Right atrium auricular region (tissue), 2 donors: Measurements from ENCODE around the gene JUND. TPM values are rescaled to one million over a fixed set of nuclear protein-coding genes. Genes with fewer than 3 reads are reported as not detected.
A peak's percentile ranks its signal among the peaks of the same experiment; 100 is the strongest.

ENCODE experiments used
- DNase-seq: peaks from one replicate; pipeline ENCODE4 v3.0.0-alpha.2; 2019; ENCODE audit warnings: low spot score
- H3K27ac ChIP-seq, 2 donors: fragments of 200-600 bp; sonication (generic); 1 replicate in 1 of 2; 2 replicates in 1 of 2; pipeline ENCODE4 v1.5.1; 2016 to 2019
- H3K27me3 ChIP-seq, 2 donors: fragments of 200-600 bp; sonication (generic); one replicate each; pipeline versions ENCODE4 v1.5.1 to v1.6.0; 2017 to 2019
- H3K36me3 ChIP-seq: fragments of 200-600 bp; sonication (generic); one replicate; pipeline ENCODE4 v1.5.1; 2016
- H3K4me1 ChIP-seq, 2 donors: fragments of 200-600 bp; sonication (generic); one replicate each; pipeline versions ENCODE4 v1.5.1 to v1.6.0; 2017 to 2019
- H3K4me3 ChIP-seq, 2 donors: fragments of 200-600 bp; sonication (generic); 1 replicate in 1 of 2; 2 replicates in 1 of 2; pipeline ENCODE4 v1.5.1; 2017 to 2019; ENCODE audit warnings: mild to moderate bottlenecking in 1 of 2, moderate library complexity in 1 of 2
- H3K9me3 ChIP-seq, 2 donors: fragments of 200-600 bp; sonication (generic); one replicate each; pipeline ENCODE4 v1.5.1; 2019
- total RNA-seq, 2 donors: library from RNA; depleted of rRNA; stranded (reverse); fragments of >200 nt; gene quantifications; one replicate each; pipeline ENCODE4 v1.1.0, GENCODE V29; 2016
- TF ChIP-seq, protein P1 (sequence below), 2 donors: fragments of 200-600 bp; sonication (generic); IDR thresholded peaks; one replicate each; pipeline ENCODE4 v1.5.1; 2019; ENCODE audit warnings: antibody characterized with exemption in 2 of 2

Gene JUND
- total RNA-seq, 2 donors from 2014 or later: 240 to 420 TPM

DNA sequence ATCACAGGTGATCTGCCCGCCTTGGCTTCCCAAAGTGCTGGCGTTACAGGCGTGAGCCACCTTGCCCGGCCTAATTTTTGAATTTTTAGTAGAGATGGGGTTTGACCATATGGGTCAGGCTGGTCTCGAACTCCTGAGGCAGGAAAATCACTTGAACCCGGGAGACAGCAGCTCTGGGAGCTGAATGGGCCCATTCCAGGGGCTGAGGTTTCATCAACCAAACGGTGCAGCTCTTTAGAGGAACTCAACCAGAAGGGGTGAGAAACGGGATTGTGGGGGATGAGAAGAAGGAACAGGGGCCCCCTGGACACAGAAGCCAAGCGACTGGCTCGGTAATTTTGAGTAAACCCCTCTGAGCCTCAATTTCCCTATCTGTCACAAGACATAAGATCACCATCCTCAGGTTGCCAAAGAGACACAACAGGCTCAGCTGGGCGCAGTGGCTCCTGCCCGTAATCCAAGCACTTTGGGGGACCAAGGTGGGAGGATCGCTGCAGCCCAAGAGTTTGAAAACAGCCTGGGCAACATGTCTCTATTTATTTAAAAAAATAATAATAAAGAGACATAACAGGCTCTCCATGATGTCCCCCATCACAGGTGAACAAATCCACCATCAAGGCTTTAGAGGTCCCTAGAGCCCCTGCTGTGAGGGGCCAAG lies 7.7 kb downstream of the JUND start:
- peaks cover 9% of the 10 kb centered on the region for H3K36me3 ChIP-seq
- DNase-seq: no peak
- no peaks in the 10 kb centered on the region for H3K9me3 ChIP-seq
- peaks cover 0 to 40% of the 10 kb centered on the region in 2 donors for H3K4me1 ChIP-seq
- no peak overlapping the region for H3K4me3 ChIP-seq
- H3K27ac ChIP-seq: peak overlapping the region; percentile 78 to 82
- TF ChIP-seq, protein P1, sequence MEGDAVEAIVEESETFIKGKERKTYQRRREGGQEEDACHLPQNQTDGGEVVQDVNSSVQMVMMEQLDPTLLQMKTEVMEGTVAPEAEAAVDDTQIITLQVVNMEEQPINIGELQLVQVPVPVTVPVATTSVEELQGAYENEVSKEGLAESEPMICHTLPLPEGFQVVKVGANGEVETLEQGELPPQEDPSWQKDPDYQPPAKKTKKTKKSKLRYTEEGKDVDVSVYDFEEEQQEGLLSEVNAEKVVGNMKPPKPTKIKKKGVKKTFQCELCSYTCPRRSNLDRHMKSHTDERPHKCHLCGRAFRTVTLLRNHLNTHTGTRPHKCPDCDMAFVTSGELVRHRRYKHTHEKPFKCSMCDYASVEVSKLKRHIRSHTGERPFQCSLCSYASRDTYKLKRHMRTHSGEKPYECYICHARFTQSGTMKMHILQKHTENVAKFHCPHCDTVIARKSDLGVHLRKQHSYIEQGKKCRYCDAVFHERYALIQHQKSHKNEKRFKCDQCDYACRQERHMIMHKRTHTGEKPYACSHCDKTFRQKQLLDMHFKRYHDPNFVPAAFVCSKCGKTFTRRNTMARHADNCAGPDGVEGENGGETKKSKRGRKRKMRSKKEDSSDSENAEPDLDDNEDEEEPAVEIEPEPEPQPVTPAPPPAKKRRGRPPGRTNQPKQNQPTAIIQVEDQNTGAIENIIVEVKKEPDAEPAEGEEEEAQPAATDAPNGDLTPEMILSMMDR (IDR thresholded peaks at IDR 0.05): no peak
- H3K27me3 ChIP-seq: no peaks in the 10 kb centered on the region

DNA sequence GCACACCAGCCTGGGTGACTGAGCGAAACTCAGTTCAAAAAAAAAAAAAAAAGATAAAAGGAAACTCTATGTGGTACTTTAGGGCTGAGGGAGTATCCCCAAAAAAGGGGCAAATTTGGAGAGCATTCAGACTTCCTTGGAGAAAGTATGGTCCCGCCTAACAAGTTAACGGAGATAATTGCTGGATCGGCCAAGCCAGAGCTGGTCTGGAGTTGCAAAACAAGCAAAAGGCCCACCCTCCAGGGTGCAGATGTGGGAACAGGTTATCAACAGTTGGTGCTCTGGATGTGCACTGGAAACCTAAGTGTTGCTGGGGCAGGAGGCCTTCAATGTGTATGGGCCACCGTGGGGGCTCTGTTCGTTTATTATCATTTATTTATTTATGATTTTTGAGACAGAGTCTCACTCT lies 10.0 kb downstream of the JUND start:
- H3K36me3 ChIP-seq: peaks cover 11% of the 10 kb centered on the region
- H3K4me1 ChIP-seq: peaks cover 0 to 23% of the 10 kb centered on the region in 2 donors
- peak; percentile 74 for DNase-seq
- no peak overlapping the region for H3K4me3 ChIP-seq
- no peaks in the 10 kb centered on the region for H3K27me3 ChIP-seq
- no peak overlapping the region for H3K27ac ChIP-seq
- TF ChIP-seq, protein P1 (IDR thresholded peaks at IDR 0.05): no peak
- no peaks in the 10 kb centered on the region for H3K9me3 ChIP-seq

DNA sequence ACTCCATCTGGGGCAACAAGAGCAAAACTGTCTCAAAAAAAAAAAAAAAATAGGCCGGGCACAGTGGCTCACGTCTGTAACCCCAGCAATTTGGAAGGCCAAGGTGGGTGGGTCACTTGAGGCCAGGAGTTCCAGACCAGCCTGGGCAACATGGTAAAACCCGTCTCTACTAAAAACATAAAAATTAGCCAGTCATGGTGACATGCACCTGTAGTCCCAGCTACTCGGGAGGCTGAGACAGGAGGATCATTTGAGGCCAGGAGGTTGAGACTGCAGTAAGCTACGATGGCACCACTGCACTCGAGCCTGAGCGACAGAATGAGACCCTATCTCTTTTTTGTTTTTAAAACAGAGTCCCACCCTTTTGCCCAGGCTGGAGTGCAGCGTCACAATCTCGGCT lies 11.1 kb downstream of the JUND start:
- Histone ChIP-seq H3K4me1 (peaks cover 0 to 14% of the 10 kb centered on the region in 2 donors), H3K4me3 (no peak overlapping the region), H3K27me3 (no peaks in the 10 kb centered on the region), H3K36me3 (peaks cover 19% of the 10 kb centered on the region), H3K27ac (no peak overlapping the region), H3K9me3 (no peaks in the 10 kb centered on the region)
- DNase-seq: no peak
- TF ChIP-seq, protein P1 (IDR thresholded peaks at IDR 0.05): no peak

DNA sequence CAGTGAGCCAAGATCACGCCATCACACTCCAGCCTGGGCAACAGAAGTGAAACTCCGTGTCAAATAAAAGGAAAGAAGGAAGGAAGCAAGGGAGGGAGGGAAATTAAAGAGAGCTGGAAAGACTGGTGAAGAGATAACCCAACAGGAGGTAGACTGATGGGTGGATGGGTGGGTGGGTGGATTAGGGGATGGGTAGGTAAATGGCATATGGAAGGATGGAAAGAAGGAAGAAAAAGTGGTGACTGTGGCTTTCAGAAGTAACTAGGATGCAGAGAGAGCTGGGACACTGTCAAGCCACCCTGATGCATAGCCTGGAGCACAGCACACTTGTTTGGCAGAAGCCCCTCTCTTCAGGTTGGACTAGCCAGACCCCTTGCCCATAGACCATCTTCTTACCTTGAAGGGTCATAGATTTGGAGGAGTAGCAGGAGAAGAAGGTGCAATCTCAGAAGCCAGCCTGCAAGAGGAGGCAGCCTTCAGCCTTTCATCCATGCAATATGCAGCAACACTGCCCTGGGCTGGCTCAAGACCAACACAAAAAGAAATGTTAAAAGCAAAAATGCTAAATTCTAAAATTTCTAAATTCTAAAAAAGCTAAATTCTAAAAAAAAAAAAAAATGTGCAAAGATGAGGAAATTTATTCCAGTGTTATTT lies 12.2 kb downstream of the JUND start:
- no peak overlapping the region for H3K27ac ChIP-seq
- H3K9me3 ChIP-seq: no peaks in the 10 kb centered on the region
- no peak overlapping the region for H3K4me3 ChIP-seq
- peaks cover 0 to 3% of the 10 kb centered on the region in 2 donors for H3K4me1 ChIP-seq
- H3K27me3 ChIP-seq: no peaks in the 10 kb centered on the region
- TF ChIP-seq, protein P1 (IDR thresholded peaks at IDR 0.05): no peak
- DNase-seq: no peak
- H3K36me3 ChIP-seq: peaks cover 19% of the 10 kb centered on the region

DNA sequence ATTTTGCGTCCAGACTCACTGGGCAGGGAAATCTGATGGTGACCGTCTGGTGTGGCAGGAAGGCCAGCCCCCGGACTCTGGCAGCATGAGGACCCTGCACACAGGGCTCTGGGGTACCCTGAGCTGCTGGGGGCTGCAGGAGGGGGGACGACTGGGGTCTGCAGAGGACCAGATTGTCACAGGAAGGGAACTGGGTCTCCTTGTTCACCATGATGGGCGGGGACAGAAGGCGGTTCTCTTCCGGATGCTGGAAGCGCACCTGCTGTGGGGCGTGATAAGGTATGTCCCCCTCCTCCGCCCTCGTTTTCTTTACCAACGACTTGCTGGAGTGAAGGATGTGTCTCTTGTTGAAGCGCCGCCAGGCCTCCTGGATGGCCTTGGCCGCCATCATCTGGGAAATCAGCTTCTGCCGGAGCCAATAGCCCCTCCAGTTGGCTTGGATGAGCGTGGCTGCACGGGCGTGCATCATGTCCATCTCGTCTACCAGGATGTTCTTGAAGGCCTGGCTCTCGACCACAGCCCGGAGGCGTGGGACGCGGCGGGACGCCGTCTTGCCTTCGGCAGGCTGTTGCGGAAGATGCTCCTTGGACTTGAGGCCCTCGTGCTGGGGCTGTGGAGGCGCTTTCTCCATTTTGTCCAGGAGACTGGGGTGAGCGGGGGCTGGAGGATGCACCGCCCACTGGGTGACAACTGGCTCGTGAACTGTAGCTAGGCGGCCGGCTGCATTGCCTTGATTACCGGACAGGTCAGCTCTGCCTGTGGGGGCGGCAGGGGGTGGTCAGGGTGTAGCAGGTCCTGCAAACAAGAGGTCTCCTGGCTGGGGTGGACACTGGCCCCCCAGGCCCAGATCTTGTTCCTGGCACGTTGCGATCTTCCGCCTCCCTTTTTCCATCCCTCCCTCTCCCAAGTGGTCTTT lies 14.4 kb downstream of the JUND start:
- Histone ChIP-seq H3K9me3 (no peaks in the 10 kb centered on the region), H3K4me3 (no peak overlapping the region), H3K27ac (no peak overlapping the region), H3K36me3 (peaks cover 19% of the 10 kb centered on the region), H3K4me1 (no peaks in the 10 kb centered on the region), H3K27me3 (no peaks in the 10 kb centered on the region)
- no peak for DNase-seq
- TF ChIP-seq, protein P1 (IDR thresholded peaks at IDR 0.05): no peak
